ENCODE data around the gene AK5. TPM values are rescaled to one million over a fixed set of nuclear protein-coding genes. Genes with fewer than 3 reads are reported as not detected.
"Not testable (repeated sequence)": the region's sequence is repeated elsewhere in the genome, so short reads cannot be mapped to it uniquely, and the experiment has no call there.

The AK5 gene
- polyA plus RNA-seq, 12 donors, result 6.1 to 14.5 (median 10.2) TPM; not detected in 1

DNA sequence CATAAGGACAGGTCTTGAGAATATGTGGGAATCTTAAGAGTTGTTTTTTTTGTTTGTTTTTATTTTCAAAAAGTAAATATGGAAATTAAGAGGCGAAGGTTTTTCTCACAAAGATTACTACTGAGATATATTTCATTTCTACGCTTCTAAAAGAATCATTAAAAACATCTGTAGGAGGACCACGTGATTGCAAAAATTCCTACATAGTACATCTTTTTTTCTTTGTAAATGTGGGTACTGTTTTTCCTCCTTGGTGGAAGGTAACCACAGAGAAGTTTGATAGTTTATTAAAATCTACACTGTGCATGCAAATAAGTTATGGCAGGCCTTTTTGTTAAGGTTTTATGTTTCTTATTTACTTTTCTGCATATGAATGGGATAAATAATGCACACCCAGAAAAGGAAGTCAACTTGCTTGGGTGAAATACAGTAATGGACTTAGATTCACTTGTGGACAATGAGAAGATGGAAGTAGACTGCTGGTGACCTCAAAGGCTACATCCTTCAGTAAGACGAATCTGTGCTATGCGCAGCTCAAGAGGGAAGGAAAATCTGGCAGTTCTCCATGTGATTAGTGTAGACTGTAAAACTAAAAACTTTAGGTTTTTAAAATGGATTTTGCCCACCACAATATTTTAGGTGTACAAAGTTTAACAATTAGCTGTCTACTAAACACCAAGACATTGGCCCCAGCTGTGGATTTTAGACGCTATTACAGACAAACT lies 2.0 kb downstream of the AK5 start:
- DNase-seq, result no peak

DNA sequence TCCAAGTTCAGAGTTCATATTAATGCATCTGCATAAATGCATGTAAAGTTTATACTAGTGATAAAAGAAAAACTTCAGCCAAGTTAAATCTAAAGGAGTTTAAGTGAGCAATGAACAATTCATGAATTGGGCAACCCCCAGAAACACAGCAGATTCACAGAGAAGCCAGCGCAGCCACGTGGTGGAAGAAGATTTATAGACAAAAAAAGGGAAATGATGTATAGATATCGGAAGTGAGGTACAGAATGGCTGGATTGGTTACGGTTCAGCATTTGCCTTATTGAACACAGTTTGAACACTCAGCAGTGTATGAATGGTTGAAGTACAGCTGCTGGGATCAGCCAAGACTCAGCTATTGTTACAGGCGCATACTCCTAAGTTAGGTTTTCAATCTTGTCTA lies 5.7 kb downstream of the AK5 start:
- DNase-seq, result no peak

DNA sequence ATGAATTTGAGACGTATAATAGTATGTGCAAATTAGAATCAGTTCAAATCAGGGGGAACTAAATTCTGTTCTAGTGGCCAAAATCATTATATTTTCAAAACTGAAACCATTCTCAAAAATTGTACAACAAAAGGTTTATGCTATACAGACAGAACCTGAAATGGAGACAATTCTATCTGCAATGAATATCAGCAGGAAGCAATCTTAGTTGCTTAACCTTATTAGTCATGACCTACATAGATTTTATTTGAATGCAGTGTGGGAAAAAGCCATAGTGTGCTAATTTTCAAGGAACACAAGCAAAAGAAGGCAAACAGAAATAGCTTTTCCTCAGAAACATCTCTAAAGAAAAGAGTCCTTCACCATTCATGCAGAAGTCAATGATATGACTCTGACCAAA lies 6.5 kb downstream of the AK5 start:
- no peak for DNase-seq

DNA sequence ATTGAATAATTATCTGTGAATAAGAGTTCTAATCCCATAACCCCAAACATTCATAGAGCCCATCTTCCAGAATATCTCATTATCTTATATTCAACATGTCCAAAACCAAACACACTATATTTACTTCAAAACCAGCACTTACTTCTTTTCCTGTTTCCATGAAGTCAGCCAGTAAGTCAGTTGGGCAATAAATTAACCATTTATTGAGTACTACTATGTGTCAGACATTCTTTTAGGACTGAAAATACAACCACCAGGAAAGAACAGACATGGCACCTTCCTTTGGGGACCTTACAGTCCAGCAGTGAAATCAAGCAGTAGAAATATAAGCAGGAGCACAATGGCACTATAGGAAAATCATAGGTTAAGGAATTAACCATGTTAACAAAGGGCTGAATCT lies 8.8 kb downstream of the AK5 start:
- no peak for DNase-seq

DNA sequence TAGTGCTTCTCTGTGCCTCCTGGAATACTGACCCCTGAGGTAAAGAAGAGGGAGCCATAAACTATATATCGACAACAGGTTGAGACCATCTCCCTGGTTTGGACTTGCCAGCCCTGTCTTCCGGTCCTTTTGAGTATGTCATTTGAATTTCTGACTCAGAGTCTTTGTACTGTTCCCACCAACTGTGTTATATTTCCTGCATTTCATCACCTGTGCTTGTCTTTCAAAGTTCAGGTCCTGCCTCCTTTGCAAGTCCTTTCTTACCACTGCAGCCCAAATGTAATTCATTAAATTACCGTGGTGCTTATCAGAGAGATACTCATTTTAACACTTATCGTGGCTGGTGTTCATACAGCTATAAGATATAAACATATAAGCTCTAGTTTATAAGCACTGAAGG lies 10.7 kb downstream of the AK5 start:
- no peak for DNase-seq

DNA sequence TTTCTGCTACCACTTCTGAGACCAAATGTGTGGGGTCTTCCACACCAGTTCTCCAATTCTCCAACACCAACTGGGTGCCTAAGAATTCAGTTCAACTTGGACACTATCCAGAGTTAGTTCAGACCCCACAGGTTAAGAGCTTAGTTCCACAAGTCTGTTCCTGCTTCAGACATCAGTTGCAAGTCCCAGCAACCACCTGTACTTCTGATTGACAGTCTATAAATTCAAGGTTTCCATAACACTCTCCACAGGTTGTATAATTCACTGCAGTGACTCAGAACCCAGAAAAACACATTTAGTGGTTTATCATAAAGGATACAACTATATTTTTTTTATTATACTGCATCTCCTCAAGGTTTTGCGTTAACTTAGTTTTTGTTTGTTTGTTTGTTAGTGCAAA lies 18.7 kb downstream of the AK5 start:
- no peak for DNase-seq

DNA sequence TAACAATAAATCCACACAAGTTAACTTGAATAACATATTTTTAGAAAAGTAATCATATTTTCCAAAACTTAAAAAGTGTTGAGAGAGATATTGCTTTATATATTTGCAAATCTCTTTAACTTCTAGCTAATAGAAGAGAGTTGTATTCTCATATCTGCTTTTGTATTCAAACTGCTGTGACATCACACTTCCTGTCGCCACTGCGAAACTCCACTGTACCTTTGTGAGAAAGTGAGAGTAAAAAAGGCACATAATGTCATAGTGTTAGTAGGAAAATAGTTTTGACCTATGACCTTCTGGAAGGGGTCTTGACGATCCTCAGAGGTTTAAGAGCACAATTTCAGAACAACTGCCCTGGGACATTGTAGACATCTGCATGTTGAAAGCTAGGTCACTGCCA lies 21.6 kb downstream of the AK5 start:
- no peak for DNase-seq

DNA sequence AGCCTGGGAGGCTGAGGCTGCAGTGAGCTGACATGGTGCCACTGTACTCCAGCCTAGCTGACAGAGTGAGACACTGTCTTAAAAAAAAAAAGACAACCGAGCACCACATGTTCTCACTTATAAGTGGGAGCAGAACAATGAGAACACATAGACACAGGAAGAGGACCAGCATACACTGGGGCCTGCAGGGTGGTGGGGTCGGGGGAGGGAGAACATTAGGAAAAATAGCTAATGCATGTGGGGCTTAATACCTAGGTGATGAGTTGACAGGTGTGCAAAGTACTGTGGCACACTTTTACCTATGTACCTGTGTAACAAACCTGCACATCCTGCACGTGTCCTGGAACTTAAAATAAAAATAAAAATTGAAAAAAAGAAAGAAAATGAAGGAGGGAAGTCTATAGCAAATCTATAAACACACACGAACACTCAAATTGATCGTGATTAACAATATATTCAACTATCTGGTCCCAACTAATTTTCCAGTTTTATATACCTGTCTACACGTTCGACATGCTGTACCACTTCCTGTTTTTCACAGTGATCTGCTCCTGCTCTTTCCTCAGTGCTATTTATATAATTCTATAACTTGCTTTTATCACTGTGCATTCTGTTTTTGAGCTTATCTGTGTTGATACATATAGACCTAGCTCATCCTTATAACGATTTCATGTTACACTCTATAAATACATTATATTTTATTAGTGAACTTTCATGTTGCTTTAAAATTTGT lies 27.2 kb downstream of the AK5 start:
- DNase-seq, result no peak

DNA sequence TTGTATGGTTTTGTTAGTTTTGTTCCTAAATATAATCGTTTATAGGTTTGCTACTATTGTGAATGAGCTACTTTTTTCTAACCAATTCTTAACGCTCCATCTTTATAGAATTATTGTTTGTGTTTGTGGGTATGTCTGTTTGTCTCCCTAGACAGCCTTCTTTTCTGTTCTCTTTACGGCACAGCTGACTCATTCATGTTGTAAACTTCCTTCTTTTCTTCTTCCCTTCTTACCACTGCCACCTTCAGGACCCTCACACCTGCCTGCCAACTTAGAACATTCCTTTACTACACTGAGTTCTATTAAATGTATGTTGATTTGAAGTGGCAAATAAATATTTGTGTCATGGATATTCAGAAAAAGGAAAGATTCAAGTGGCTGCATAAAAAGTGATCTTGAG lies 29.1 kb downstream of the AK5 start:
- no peak for DNase-seq

DNA sequence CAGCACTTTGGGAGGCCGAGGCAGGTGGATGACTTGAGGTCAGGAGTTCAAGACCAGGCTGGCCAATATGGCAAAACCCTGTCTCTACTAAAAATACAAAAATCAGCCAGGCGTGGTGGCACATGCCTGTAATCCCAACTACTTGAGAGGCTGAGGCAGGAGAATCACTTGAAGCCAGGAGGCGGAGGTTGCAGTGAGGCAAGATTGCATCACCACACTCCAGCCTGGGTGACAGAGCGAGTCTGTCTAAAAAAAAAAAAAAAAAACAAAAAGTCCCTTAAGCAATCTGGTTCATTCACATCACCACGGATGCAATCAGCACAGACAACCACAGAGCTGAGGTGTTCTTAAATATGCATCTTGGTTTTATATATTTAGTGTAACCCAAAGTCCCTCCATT lies 30.5 kb downstream of the AK5 start:
- not testable (repeated sequence) for DNase-seq

DNA sequence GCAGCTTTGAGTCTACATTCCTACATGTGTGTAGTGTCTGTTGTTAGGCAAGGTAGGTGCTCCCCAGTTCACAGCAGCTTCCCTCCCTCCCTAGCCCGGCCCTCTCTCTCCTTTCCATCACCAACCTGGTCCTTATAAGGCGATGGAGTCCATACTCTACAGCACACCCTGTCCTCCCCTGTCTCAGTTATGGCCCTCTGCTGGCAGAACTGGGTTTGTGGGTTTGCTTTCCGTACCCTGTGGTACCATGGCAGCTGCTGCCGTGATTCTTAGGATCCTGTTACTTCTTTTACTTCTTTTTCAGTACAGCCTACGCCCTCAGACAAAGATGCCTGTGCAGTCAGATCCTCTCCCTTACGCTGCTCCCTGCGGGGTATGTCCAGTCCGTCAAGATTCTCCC lies 31.7 kb downstream of the AK5 start:
- no peak for DNase-seq

DNA sequence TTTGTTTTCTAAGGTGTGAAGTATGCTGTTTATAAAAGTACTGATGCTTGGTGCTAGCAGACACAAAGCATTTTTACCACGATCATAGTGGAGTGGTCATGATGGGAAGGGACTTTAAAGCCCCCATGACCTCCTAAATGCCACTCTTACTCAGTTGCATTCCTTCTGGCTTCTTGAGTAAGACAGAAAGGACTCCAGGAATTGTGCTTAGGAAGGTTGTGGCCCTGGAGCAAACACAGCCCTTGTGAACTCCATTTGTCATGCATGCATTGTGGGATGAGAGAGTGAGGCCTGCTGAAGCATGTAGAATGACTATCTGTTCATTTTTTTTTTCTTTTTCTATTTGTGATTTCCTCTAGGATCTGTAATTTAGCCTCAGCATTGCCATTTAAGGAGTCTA lies 34.2 kb downstream of the AK5 start:
- no peak for DNase-seq

DNA sequence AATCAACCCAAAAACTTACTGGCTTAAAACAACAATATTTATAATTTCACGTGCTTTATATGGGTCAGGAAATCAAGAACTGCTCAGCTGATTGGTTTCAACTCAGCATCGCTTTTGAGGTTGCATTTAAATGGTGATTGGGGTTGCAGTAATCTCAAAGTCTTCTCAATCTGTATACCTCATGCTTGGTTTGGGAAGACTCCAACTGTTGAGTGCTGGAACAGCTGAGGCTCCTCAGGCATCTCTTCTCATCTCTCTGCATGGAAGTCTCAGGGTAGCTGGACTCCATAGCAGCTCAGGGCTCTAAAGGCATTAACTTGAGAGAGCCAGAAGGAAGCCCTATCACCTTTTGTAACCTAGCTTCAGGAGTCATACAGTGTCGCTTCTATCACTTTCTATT lies 35.1 kb downstream of the AK5 start:
- no peak for DNase-seq

DNA sequence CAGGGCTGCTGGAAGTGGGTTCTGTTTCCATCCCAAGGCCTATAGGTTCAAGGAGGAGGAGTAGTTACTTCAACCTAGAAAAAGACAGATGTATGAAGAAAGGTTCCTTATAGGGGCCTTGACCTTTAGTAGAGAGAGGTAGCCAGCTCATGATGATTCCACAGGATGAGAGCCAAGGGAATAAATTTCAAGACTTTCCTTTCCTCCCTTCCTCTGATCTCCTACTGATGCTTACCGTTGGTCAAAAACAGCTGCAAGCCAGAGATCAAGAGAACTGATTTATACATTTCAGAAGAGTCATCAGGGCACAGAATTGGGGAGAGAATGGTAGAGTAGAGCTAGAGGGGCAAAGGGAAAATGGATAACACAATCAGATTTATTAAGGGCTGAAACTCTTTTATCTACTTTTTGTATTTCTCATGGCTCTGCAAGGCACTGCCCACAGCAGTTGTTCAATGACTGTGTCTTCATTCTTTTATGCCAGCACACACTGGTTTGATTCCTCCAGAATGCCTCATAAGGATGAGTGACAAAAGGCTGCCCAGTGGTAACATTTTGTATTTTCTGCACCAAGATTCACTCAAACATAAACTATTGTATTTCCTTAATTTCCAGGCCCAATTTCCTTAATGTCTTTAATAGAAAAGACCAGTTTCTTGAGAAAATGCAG lies 37.4 kb downstream of the AK5 start:
- DNase-seq, result no peak

DNA sequence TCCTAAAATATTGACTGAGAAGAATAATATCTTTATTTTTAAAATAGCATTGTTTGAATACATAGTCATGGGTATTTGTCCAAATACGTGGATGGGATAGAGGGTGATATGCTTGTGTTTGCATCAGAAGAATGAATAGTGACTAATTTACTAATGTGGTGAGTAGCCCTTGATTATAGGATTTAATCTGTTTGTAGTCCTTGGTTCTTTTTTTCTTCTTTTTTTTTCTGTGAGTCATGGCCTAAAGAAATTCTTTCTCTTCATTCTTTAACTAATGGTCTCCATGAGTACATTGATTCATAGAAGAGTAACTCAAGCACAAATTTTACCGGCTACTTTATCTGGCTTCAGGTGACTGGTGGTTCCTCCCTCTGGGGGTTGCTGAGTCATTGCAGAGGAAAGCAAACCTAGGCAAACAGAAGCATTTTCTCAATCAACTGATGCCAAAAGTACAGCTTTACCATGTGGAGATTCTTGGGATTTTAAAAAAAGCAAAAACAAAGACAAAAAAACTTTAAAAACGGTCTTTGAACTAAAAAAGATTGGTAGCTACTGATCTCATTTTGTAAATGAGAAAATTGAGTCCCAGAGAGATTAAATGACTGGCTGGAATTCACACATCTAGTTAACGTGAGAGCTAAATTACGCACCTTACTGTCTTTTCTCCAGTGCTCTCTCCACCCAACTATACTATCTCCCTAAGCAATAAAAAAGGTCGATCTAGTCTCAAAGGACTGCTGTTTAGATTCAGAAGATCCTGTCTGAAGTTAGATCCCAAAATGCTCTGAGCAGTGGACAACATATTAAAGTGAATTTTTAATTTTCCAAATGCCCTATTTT lies 40.5 kb downstream of the AK5 start:
- DNase-seq, result no peak

DNA sequence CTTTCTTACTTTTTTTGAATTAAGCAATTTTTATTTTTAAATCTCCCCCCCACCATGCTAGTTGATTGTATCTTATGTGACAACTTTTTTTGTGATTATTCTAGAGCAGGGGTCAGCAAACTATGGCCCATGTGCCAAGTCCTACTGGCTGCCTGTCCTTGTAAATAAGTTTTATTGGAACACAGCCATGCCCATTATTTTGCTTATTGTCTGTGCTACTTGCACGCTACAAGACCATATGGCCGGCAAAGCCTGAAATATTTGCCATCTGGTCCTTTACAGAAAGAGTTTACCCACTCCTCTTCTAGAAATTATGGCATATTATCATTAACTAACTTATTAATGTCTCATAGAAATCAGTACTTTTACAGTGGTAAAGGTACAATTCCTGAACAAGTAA lies 51.7 kb downstream of the AK5 start:
- DNase-seq, result no peak

DNA sequence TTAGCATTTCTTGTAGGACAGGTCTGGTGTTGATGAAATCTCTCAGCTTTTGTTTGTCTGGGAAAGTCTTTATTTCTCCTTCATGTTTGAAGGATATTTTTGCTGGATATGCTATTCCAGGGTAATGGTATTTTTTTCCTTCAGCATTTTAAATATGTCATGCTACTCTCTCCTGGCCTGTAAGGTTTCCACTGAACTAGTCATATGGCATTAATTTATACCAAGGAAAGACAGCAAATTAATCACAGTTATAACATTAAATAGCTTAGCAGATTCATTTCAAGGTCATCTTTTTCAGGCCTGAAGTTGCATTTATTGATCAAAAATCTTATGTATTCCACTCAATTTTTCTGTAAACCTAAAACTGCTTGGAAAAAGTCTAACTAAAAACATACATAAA lies 54.9 kb downstream of the AK5 start:
- DNase-seq, result no peak

DNA sequence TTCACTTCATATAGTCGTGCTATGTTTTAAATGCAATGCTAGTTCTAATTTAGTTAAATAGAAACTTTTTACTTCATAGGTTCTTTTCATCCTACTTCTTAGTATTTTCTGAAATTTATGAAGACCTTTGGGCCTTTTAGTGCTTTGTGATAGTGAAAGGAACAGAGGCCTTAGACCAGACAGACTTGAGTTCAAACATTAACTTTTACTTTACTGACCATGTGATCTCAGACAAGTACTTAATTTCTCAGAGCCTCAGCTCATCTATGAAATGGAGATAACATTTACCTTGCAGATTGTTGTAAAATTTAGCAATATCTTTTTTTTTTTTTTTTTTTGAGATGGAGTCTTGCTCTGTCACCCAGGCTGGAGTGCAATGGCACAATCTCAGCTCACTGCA lies 57.5 kb downstream of the AK5 start:
- no peak for DNase-seq

DNA sequence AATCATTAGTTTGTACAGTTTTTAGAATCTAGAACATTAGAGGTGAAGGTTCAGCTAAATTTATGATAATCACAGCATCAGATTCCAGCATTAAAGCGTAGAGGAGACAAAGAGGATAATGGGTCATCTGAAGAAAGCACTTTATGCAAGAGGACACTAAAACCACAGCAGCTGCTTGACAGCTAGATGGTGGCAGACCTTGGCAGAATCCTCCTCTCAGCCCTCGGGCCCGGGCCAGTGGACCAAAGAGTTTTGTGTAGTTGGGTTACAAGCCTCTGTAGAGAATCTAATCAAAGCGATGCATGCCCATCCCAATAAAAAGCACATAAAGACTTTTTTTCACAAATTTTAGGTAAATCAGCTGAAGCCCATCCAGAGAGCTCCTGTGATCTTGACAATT lies 59.4 kb downstream of the AK5 start:
- no peak for DNase-seq

DNA sequence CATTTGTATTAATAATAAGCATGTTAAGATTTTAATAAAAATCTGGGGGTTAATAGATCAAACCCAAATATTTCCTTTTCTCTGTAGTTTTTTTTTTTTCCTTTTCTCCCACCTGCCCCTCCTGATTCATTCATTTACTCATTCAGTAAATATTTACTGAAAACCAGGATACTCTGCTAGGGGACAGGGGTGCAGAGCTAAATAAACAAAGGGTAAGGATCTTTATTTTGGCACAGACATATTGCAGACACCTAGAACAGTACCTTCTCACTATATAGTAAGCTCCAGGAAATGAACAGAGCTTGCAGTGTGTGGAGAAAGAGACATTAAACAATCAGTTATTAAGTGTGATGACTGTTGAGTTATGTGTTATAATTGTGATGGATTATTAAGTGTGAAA lies 60.9 kb downstream of the AK5 start:
- DNase-seq, result no peak

DNA sequence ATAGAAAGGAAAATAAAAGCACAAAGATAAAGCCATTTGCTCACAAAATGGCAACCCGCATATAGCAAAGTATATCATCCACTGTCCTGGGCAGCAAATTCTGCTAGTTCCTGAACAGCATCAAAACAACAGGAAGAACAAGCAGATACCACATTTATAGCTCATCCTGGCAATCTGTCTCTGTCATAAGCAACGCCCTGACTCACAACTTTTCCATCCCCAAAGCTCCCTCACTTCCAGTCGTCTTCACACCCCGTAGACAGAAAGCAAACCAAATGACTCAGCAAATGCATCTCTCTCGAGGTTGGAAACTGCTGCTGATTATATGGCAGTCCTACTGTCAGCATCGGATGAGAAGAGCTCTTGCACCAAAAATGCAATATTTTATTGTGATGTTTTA lies 65.8 kb downstream of the AK5 start:
- DNase-seq, result no peak

DNA sequence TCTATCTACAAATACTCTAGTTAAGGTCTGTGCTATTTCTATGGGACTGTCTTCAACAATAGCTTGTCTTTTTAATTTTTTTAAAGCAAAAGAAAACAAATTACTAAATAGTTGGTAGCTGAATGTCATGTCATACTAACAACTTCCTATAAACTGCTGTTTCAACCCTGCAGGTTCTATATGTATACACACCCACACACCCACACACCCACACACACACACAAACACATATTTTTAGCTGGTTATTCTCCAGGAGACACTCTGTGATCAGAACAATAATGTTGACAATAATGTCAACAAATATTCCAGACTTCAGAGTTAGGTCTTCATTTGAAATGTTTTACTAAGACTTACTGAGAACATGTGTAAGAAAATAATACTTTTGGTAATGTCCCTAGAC lies 66.7 kb downstream of the AK5 start:
- DNase-seq, result no peak
